Stimulated activated CD8-positive, alpha-beta memory T cell treated with anti-CD3 and anti-CD28 coated beads, Interleukin-7, amount 100 ng/mL, for 48 hours (primary cell): ENCODE data around the gene IFRD2.
A peak's percentile ranks its signal among the peaks of the same experiment; 100 is the strongest.
"Not testable (repeated sequence)": the region's sequence is repeated elsewhere in the genome, so short reads cannot be mapped to it uniquely, and the experiment has no call there.

Experiments used
- DNase-seq, 2 donors: peaks; one replicate each; pipeline ENCODE4 v3.0.0-alpha.2; 2020; ENCODE audit warnings: low read depth in 1 of 2; ENCODE audit errors: extremely low read depth in 1 of 2

IFRD2 gene

GRCh38 chr3:50269460-50269859, 22.8 kb downstream of the IFRD2 start:
- no peak for DNase-seq

GRCh38 chr3:50268703-50269451, 23.4 kb downstream of the IFRD2 start, which contains the start of gene SEMA3B:
Gene SEMA3B, plus strand, starts transcription at chr3:50269147. Its CDS starts 94 bp downstream, at chr3:50269241.
- no peak for DNase-seq

- DNase-seq, result no peak
Observed at GRCh38 chr3:50268276-50268675, 24.0 kb downstream of the IFRD2 start.

GRCh38 chr3:50267280-50267913, 24.8 kb downstream of the IFRD2 start:
- DNase-seq, result no peak

GRCh38 chr3:50266836-50267235, 25.4 kb downstream of the IFRD2 start:
- no peak for DNase-seq

GRCh38 chr3:50266017-50266416, 26.2 kb downstream of the IFRD2 start:
- DNase-seq, result no peak

GRCh38 chr3:50265571-50265970, 26.7 kb downstream of the IFRD2 start:
- no peak for DNase-seq

- no peak for DNase-seq
Observed at GRCh38 chr3:50264964-50265485, 27.2 kb downstream of the IFRD2 start.

GRCh38 chr3:50264383-50264963, 27.8 kb downstream of the IFRD2 start:
- no peak for DNase-seq

- no peak for DNase-seq
Observed at GRCh38 chr3:50263478-50264382, 28.5 kb downstream of the IFRD2 start.

GRCh38 chr3:50262778-50263177, 29.5 kb downstream of the IFRD2 start:
- DNase-seq, result no peak

GRCh38 chr3:50262200-50262599, 30.0 kb downstream of the IFRD2 start:
- not testable (repeated sequence) for DNase-seq

- no peak for DNase-seq
Observed at GRCh38 chr3:50261505-50261904, 30.7 kb downstream of the IFRD2 start.

GRCh38 chr3:50260942-50261441, 31.2 kb downstream of the IFRD2 start:
- DNase-seq, result no peak

GRCh38 chr3:50260027-50260941, 31.9 kb downstream of the IFRD2 start:
- peak; percentile 74 to 78 for DNase-seq

GRCh38 chr3:50259432-50260026, 32.7 kb downstream of the IFRD2 start:
- DNase-seq, result no peak

- no peak for DNase-seq
Observed at GRCh38 chr3:50258979-50259378, 33.2 kb downstream of the IFRD2 start.

GRCh38 chr3:50258029-50258680, 34.1 kb downstream of the IFRD2 start:
- no peak for DNase-seq
